ENCODE data around the gene ATP5IF1.

Gene ATP5IF1

DNA sequence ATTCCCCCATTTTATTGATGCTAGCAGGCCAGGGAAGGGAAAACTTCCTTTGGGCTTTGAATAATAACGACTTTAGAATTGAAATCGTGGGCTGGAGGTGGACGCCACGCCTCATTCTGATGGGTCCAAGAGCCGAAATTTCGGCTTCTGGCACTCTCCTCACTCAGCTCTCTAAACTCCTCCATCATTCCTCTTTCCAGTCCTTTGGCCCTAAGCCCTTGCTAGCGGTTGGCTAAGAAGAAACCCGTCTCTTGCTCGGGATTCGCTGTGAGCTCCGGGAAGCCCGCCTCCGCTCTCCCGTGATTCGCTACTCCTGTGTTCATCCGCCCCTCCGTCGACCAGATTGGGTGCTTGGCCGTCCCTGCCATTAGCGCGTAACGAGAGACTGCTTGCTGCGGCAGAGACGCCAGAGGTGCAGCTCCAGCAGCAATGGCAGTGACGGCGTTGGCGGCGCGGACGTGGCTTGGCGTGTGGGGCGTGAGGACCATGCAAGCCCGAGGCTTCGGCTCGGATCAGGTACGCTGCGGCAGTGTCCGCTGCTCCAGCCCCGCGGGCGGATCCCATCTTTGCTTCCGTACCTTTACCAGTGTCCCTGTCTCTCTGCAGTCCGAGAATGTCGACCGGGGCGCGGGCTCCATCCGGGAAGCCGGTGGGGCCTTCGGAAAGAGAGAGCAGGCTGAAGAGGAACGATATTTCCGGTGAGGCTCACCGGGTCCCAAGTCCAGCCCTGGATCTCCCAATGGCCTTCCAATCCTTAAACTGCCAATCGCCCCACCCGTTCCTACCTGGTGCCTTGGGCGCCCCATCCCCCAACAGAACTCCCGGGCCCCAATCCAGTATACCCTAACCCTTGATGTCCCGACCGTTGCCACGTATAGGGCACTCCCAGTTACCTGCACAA is at the start of gene ATP5IF1:
TSS of gene ATP5IF1 (plus strand) at position 370 of the 901 bp plus-strand sequence. CDS start at position 430, 60 bp downstream.
- DNase-seq = peak; percentile 67 to 90 (median 86)

- no peak for DNase-seq
These were observed 45.5 kb upstream of the ATP5IF1 start for GRCh38 chr1:28190337-28190979.

- no peak for DNase-seq
These were observed 44.8 kb upstream of the ATP5IF1 start for GRCh38 chr1:28190996-28191645.

DNA sequence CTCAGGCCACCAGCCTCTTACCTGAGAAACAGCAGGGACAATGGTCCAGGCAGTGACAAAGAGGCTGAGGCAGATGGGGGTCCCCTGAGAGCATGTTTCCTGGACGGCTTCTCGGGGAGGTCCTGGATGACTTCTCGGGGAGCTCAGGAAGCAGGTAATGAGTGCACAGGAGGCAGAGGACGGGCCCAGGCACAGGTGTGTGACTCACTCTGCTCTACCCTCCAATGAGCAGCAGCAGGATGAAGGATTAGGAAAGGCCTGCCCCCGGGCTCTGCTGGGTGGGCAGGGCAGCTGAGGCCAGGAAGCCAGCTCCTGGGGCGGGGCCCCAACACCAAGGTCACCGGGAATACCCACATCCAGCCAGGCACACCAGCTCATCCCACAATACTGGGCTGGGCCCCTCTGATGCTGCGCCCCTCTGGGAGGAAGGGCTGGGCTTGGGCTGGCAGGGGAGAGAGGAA is 42.2 kb upstream of the ATP5IF1 start:
- DNase-seq = no peak

DNA sequence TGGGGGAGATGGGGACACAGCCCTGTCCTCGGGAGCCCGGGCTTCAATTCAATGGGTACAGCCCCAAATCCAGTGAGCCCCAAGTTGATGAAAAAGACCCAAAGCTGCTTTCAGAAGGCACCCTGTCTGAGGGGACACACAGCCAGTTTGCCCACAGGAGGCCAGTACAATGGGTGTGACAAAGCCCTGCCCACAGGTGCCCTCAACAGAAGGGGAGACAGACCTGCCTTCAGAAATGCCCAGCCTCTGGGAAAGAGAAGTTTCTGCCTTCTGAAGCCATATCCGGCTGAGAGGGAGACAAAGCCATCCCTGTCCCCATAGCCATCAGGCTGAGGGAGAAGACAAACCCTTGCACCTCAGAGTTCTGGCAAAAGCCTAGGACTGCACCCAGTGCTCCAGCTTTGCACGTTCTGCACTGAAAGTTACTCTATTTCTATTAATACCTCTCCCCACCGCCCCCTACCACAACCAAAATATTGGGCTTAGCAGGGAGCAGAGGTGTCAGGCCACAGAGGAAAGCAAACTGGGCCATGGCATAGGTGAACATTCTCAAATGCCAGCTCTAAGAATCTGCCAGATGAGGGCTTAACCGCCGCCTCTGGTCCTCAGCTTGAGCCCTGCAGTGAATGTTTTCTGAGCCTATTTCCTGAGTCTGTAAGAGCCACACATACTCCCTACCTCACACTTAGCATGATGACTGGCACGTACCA is 41.4 kb upstream of the ATP5IF1 start:
- DNase-seq = no peak

- DNase-seq = no peak
These were observed 40.1 kb upstream of the ATP5IF1 start for GRCh38 chr1:28195780-28196179.

DNA sequence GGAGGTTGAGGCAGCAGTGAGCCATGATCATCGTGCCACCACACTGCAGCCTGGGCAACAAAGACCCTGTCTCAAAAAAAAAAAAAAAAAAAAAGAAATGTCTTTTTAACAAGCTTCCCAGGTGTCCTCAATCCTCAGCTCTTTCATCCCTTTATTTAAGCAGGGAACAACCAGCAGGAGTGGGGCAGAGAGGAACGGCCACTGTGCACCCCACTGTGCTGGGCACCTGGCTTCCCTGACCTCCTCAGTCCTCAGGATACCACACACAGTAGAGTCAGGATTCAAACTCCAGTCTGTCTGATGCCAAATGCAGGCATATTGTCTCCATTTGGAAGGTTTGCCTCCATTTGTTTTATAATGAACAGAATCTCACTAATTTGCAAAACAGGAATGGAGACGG is 39.6 kb upstream of the ATP5IF1 start:
- DNase-seq = no peak

DNA sequence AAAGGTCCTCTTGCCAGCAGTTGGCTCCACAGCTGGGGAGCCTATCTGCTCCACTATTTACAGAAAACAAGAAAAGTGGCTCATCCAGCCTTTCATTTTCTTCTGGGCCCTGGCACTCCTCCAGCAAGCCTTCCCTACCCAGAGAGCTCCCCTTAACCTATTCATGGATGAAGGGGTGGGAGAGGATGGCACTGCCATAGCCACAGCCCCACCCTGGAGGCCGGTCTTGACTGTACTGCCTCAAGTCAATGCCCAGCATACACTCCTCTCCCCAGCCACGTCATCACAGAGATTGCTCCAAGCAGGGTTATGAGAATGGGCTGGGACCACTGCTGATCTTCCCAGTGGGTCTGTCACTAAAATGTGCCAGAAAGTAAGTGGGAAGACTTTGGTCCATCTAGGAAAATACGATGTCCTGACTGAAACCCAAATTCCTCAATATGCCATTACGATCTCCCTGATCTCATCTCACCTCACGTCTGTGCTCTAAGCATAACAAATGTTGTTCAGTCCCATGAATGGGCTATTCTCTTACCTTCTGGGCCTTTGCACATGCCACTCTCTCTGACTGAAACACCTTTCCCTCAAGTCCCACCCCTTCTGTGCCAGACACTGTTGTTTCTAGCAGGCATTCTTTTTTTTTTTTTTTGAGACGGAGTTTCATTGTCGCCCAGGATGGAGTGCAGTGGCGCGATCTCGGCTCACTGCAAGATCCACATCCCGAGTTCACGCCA is 38.1 kb upstream of the ATP5IF1 start:
- DNase-seq = no peak

GRCh38 chr1:28199328-28200233 is 36.3 kb upstream of the ATP5IF1 start:
- peak in 3 of 4 experiments; percentile 17 to 35 (median 33) for DNase-seq

GRCh38 chr1:28200234-28200873 is 35.6 kb upstream of the ATP5IF1 start:
- no peak for DNase-seq

- no peak for DNase-seq
These were observed 30.7 kb upstream of the ATP5IF1 start for GRCh38 chr1:28205243-28205642.

DNA sequence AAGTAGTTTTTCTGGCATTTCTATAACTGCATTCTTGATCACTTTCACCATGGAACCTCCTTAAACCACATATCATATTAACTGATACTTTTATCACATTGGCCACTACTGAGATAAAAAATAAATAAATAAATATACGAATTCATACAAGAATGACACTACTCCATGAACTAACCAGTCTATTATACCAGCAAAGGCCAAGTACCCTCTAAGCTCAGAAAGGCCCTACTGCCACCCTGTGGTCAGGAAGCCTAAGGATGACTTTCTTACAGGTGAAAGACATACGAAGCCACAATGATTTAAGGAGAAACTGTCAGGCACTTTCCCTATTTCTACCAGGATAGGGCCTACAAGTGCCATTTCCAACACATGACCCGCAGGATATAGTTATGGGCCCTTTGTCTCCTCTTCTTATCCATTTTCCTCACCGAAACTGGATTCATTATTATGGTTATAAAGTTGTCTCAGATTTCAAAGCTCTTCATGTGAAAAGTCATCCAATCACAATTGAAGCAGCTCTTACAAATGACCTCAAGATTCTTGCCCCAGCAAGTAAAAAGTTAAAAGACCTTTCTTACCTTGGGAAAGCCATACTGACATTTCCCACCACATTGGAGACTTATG is 27.0 kb upstream of the ATP5IF1 start:
- peak in 3 of 4 experiments; percentile 12 to 31 (median 15) for DNase-seq

- no peak for DNase-seq
These were observed 26.2 kb upstream of the ATP5IF1 start for GRCh38 chr1:28209700-28210099.

GRCh38 chr1:28213315-28213714 is 22.6 kb upstream of the ATP5IF1 start:
- no peak for DNase-seq

- DNase-seq = no peak
These were observed 6.8 kb upstream of the ATP5IF1 start for GRCh38 chr1:28229089-28229488.

DNA sequence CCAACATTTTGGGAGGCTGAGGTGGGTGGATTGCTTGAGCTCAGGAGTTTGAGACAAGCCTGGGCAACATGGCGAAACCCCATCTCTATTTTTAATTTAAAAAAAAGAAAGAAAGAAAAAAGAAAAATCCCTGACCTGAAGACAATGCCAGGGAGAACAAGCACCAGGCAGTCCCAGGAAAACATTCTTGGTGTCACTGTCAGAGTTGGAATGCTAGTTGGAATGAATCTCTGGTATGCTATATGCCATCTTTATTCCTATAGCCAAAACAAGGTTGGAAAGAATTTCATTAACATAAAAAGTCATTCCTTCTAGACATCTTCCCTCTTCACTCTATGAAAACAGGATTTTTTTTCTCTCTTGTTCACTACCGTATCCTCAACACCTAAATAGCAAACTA is 5.9 kb upstream of the ATP5IF1 start:
- DNase-seq = no peak

- peak; percentile 86 to 91 (median 88) for DNase-seq
These were observed 3.2 kb upstream of the ATP5IF1 start, which contains the start of gene DNAJC8 for GRCh38 chr1:28232558-28233263. DNAJC8 (minus strand) TSS chr1:28233029; CDS start chr1:28232998, 31 bp downstream.

GRCh38 chr1:28233264-28233606 is 2.7 kb upstream of the ATP5IF1 start:
- DNase-seq = no peak

- DNase-seq = no peak
These were observed 865 bp downstream of the ATP5IF1 start for GRCh38 chr1:28236656-28237322.

All from activated CD4-positive, CD25-positive, alpha-beta regulatory T cell (primary cell).